A673 (cell line): ENCODE results near the gene PLD1. TPM values are rescaled to one million over a fixed set of nuclear protein-coding genes. Genes with fewer than 3 reads are reported as not detected.

Experiments
- BruUV-seq: library from RNA; stranded (reverse); fragments of 400-500 nt; replicated peaks from 2 replicates; lab custom pipeline; 2021; lab: Mats Ljungman, UMichigan
- CTCF ChIA-PET: fragments of 300-600 bp; sonication (Branson Sonifier 250); formaldehyde crosslinking; loops from one replicate; lab custom pipeline; 2022; ENCODE audit warnings: antibody characterized with exemption; lab: Charles Lee
- POLR2A ChIA-PET: fragments of 300-600 bp; sonication (Branson Sonifier 250); formaldehyde crosslinking; loops from one replicate; lab custom pipeline; 2022; ENCODE audit warnings: antibody characterized with exemption; ENCODE audit not compliant: low non-redundant PET; lab: Charles Lee
- DNase-seq: peaks from one replicate; pipeline ENCODE4 v3.0.0-alpha.2; 2015; ENCODE audit warnings: low spot score
- H3K27ac ChIP-seq: fragments of 200-600 bp; sonication (generic); 2 replicates; pipeline ENCODE4 v1.5.1; 2016; ENCODE audit warnings: mixed run types, low read depth, mild to moderate bottlenecking, mixed read lengths, antibody characterized with exemption, low read length; ENCODE audit not compliant: poor library complexity, severe bottlenecking
- H3K27me3 ChIP-seq: fragments of 200-600 bp; sonication (generic); replicated peaks from 2 replicates; pipeline ENCODE4 v1.6.1; 2017; ENCODE audit warnings: mixed run types, low read depth, mild to moderate bottlenecking, mixed read lengths, antibody characterized with exemption, low read length; ENCODE audit not compliant: insufficient read depth, poor library complexity
- H3K36me3 ChIP-seq: fragments of 200-600 bp; sonication (generic); 2 replicates; pipeline ENCODE4 v1.6.1; 2016; ENCODE audit warnings: mixed run types, mild to moderate bottlenecking, mixed read lengths, antibody characterized with exemption, low read length; ENCODE audit not compliant: insufficient read depth, poor library complexity, severe bottlenecking
- H3K4me1 ChIP-seq: fragments of 200-600 bp; sonication (generic); 2 replicates; pipeline ENCODE4 v1.6.1; 2017; ENCODE audit warnings: mixed run types, mild to moderate bottlenecking, mixed read lengths, antibody characterized with exemption, low read length; ENCODE audit not compliant: insufficient read depth, poor library complexity, severe bottlenecking
- H3K4me3 ChIP-seq: fragments of 200-600 bp; sonication (generic); 2 replicates; pipeline ENCODE4 v1.5.1; 2016; ENCODE audit warnings: low read depth, mixed run types, mild to moderate bottlenecking, mixed read lengths, low read length; ENCODE audit not compliant: poor library complexity, severe bottlenecking
- H3K9me3 ChIP-seq: fragments of 200-600 bp; sonication (generic); 2 replicates; pipeline ENCODE4 v1.6.1; 2016; ENCODE audit warnings: mixed run types, low read depth, mild to moderate bottlenecking, mixed read lengths, antibody characterized with exemption, low read length; ENCODE audit not compliant: poor library complexity, severe bottlenecking
- EZH2 ChIP-seq: fragments of 200-600 bp; sonication (generic); IDR thresholded peaks from 2 replicates; pipeline ENCODE4 v1.6.1; 2017; ENCODE audit warnings: borderline replicate concordance, low read depth, mild to moderate bottlenecking, mixed read lengths, antibody characterized with exemption, low read length; ENCODE audit not compliant: poor library complexity, severe bottlenecking
- intact Hi-C: fragments of 100-400 bp; cut with micrococcal nuclease; formaldehyde crosslinking; loops from one replicate; pipeline ENCODE4 v1.10.0; 2022; ENCODE audit not compliant: unreplicated experiment
- total RNA-seq: library from RNA; stranded (reverse); gene quantifications from 2 replicates; pipeline ENCODE4 v1.2.3, GENCODE V29; 2021
- TF ChIP-seq, protein P1 (sequence below): fragments of 300-800, 200-600 bp; sonication (generic); conservative IDR thresholded peaks from 2 replicates; pipeline ENCODE4 v1.5.1; 2017; ENCODE audit warnings: low read depth, mild to moderate bottlenecking, antibody characterized with exemption, low read length, moderate library complexity, mixed read lengths

The PLD1 gene
- total RNA-seq, 1 experiment from 2014 or later, result 3.2 TPM

- Histone ChIP-seq H3K4me1 (no peaks in the 10 kb centered on the region), H3K4me3 (no peak overlapping the region), H3K27ac (no peak overlapping the region), H3K27me3 (no peaks in the 10 kb centered on the region), H3K36me3 (no peaks in the 10 kb centered on the region), H3K9me3 (no peaks in the 10 kb centered on the region)
- TF ChIP-seq EZH2, result no peak
- TF ChIP-seq, protein P1, sequence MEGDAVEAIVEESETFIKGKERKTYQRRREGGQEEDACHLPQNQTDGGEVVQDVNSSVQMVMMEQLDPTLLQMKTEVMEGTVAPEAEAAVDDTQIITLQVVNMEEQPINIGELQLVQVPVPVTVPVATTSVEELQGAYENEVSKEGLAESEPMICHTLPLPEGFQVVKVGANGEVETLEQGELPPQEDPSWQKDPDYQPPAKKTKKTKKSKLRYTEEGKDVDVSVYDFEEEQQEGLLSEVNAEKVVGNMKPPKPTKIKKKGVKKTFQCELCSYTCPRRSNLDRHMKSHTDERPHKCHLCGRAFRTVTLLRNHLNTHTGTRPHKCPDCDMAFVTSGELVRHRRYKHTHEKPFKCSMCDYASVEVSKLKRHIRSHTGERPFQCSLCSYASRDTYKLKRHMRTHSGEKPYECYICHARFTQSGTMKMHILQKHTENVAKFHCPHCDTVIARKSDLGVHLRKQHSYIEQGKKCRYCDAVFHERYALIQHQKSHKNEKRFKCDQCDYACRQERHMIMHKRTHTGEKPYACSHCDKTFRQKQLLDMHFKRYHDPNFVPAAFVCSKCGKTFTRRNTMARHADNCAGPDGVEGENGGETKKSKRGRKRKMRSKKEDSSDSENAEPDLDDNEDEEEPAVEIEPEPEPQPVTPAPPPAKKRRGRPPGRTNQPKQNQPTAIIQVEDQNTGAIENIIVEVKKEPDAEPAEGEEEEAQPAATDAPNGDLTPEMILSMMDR, result no peak
- intact Hi-C loops, result no loop called here
- ChIA-PET CTCF (no interaction called here), POLR2A (no interaction called here)
- no peak for DNase-seq
- BruUV-seq, result no TSS peak
Observed at GRCh38 chr3:171741377-171741776, 68.9 kb downstream of the PLD1 start.

GRCh38 chr3:171736556-171736955, 73.7 kb downstream of the PLD1 start:
- BruUV-seq, result no TSS peak
- Histone ChIP-seq H3K36me3 (no peaks in the 10 kb centered on the region), H3K4me3 (no peak overlapping the region), H3K4me1 (no peaks in the 10 kb centered on the region), H3K9me3 (no peaks in the 10 kb centered on the region), H3K27me3 (no peaks in the 10 kb centered on the region), H3K27ac (no peak overlapping the region)
- no peak for DNase-seq
- POLR2A ChIA-PET, result no interaction called here
- TF ChIP-seq EZH2, result no peak
- TF ChIP-seq, protein P1, result no peak
- CTCF ChIA-PET, result no interaction called here
- intact Hi-C loops, result no loop called here

DNA sequence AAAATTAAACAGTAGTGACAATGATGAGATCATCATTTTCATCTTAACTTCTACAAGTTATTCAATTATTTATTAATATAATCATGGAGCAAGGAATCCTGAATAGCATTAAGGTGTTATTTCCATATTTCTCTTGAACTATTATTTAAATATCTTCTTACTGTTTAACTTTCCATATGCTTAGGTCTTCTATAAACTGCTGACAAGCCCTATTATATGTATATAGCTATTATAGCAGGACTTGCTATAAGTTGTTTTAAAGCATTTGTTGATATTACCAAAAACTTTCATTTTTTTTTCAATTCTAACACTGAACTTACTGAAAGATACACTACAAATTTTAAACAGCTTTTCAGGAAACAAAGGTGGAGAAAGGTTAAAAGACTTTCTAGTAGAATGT, 76.7 kb downstream of the PLD1 start:
- CTCF ChIA-PET, result no interaction called here
- no peak for TF ChIP-seq EZH2
- TF ChIP-seq, protein P1, result no peak
- Histone ChIP-seq H3K27me3 (no peaks in the 10 kb centered on the region), H3K4me3 (no peak overlapping the region), H3K36me3 (no peaks in the 10 kb centered on the region), H3K9me3 (no peaks in the 10 kb centered on the region), H3K4me1 (no peaks in the 10 kb centered on the region), H3K27ac (no peak overlapping the region)
- no peak for DNase-seq
- no TSS peak for BruUV-seq
- POLR2A ChIA-PET, result no interaction called here
- intact Hi-C loops, result no loop called here
